KMS-11 (cell line): ENCODE results near the gene RNASEL.
A peak's percentile ranks its signal among the peaks of the same experiment; 100 is the strongest.

Source experiments
- H2AFZ ChIP-seq: fragments of 200-600 bp; sonication (generic); 2 replicates; pipeline ENCODE4 v1.6.1; 2016; ENCODE audit warnings: antibody characterized with exemption, mixed run types, low read depth
- H3K27ac ChIP-seq: fragments of 200-600 bp; sonication (generic); 2 replicates; pipeline ENCODE4 v1.6.1; 2016; ENCODE audit warnings: mild to moderate bottlenecking, mixed run types
- H3K27me3 ChIP-seq: fragments of 200-600 bp; sonication (generic); 2 replicates; pipeline ENCODE4 v1.6.1; 2017; ENCODE audit warnings: mild to moderate bottlenecking, low read depth, mixed run types, moderate library complexity; ENCODE audit not compliant: insufficient read depth
- H3K36me3 ChIP-seq: fragments of 200-600 bp; sonication (generic); 2 replicates; pipeline ENCODE4 v1.6.1; 2017; ENCODE audit warnings: mild to moderate bottlenecking, mixed run types; ENCODE audit not compliant: insufficient read depth
- H3K4me1 ChIP-seq: fragments of 200-600 bp; sonication (generic); 2 replicates; pipeline ENCODE4 v1.6.1; 2016; ENCODE audit warnings: mild to moderate bottlenecking, low read depth, mixed run types; ENCODE audit not compliant: poor library complexity, severe bottlenecking
- H3K4me2 ChIP-seq: fragments of 200-600 bp; sonication (generic); 2 replicates; pipeline ENCODE4 v1.7.0; 2016; ENCODE audit warnings: mild to moderate bottlenecking, mixed run types
- H3K4me3 ChIP-seq: fragments of 200-600 bp; sonication (generic); IDR thresholded peaks from 2 replicates; pipeline ENCODE4 v1.6.1; 2017; ENCODE audit warnings: low read depth, low read length, mixed read lengths; ENCODE audit not compliant: insufficient read depth
- H3K79me2 ChIP-seq: fragments of 200-600 bp; sonication (generic); 2 replicates; pipeline ENCODE4 v1.6.1; 2016; ENCODE audit warnings: low read depth, mixed run types; ENCODE audit not compliant: insufficient read depth
- H3K9ac ChIP-seq: fragments of 200-600 bp; sonication (generic); 2 replicates; pipeline ENCODE4 v1.6.1; 2016; ENCODE audit warnings: mild to moderate bottlenecking, mixed run types
- H4K20me1 ChIP-seq: fragments of 200-600 bp; sonication (generic); 2 replicates; pipeline ENCODE4 v1.6.1; 2016; ENCODE audit warnings: mild to moderate bottlenecking, mixed run types; ENCODE audit not compliant: insufficient read depth
- TF ChIP-seq, protein P1 (sequence below): fragments of 200-600 bp; sonication (generic); conservative IDR thresholded peaks from 2 replicates; pipeline ENCODE4 v1.6.1; 2017; ENCODE audit warnings: low read depth, mild to moderate bottlenecking, antibody characterized with exemption, low read length, moderate library complexity, mixed read lengths

Gene RNASEL

DNA sequence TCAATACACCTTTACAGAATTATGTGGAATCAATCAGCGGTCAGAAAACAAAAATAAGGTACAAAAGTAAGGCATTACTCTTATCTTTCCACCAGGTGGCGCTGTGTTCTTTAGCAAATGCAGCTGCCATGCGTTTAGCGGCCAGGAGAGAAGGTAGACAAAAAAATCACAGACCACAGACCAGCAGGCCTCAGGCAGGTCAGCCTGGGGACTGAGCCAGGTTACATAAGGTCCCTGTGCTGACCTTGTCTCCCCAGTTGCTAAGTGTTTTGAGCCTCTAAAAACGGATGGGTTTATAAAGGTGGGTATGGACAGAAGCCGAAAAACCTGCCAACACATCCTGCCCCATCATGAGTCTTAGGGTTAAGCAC, 12.3 kb upstream of the RNASEL start:
- Histone ChIP-seq H3K4me1 (peaks cover 37% of the 10 kb centered on the region), H3K4me3 (peak overlapping the region; percentile 41), H3K4me2 (peak overlapping the region; percentile 74), H2AFZ (no peak overlapping the region), H3K27me3 (peaks cover 2% of the 10 kb centered on the region; the same call in 1 of the 2 replicates), H3K9ac (no peak overlapping the region; the same call in 1 of the 2 replicates), H4K20me1 (peaks cover 20% of the 10 kb centered on the region), H3K27ac (no peak overlapping the region), H3K79me2 (peaks cover 33% of the 10 kb centered on the region), H3K36me3 (peaks cover 17% of the 10 kb centered on the region; the same call in 1 of the 2 replicates)
- TF ChIP-seq, protein P1, sequence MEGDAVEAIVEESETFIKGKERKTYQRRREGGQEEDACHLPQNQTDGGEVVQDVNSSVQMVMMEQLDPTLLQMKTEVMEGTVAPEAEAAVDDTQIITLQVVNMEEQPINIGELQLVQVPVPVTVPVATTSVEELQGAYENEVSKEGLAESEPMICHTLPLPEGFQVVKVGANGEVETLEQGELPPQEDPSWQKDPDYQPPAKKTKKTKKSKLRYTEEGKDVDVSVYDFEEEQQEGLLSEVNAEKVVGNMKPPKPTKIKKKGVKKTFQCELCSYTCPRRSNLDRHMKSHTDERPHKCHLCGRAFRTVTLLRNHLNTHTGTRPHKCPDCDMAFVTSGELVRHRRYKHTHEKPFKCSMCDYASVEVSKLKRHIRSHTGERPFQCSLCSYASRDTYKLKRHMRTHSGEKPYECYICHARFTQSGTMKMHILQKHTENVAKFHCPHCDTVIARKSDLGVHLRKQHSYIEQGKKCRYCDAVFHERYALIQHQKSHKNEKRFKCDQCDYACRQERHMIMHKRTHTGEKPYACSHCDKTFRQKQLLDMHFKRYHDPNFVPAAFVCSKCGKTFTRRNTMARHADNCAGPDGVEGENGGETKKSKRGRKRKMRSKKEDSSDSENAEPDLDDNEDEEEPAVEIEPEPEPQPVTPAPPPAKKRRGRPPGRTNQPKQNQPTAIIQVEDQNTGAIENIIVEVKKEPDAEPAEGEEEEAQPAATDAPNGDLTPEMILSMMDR: peak; percentile 100

DNA sequence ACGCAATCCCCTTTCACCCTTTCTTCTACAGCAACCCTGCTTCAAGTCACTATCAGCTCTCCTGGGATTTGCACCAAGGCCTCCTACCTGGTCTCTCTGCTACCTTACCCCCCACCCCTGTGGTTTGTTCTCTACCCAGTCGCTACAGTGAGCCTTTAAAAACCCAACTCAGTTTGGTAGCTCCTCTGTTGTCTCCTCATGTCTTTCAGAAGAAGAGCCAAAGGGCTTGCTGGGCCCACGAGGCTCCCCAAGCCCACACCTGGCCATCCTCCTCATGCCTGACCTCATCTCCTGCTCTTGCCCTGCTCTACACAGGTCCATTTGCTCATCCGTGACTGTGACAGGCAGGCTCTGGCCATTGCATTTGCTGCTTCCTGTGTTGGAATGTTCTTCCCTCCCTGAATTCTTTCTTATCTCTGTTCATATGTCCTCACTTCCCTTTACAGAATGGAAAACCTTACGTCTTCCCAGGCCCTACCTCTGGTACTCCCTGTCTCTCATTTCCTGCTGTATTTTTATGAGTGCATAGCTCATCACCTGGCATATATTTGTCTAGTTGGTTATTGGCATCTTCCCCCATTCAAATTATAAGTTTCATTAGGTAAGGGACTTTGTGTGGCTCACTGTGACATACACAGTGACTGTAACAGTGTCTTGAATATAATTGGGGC, 11.8 kb upstream of the RNASEL start:
- H3K4me2 ChIP-seq: peak overlapping the region; percentile 74
- H3K9ac ChIP-seq: no peak overlapping the region
- H3K4me3 ChIP-seq: peak overlapping the region; percentile 1
- TF ChIP-seq, protein P1: no peak
- H2AFZ ChIP-seq: no peak overlapping the region
- peaks cover 2% of the 10 kb centered on the region; the same call in 1 of the 2 replicates for H3K27me3 ChIP-seq
- H3K4me1 ChIP-seq: peaks cover 34% of the 10 kb centered on the region
- H3K79me2 ChIP-seq: peaks cover 33% of the 10 kb centered on the region
- H4K20me1 ChIP-seq: peaks cover 20% of the 10 kb centered on the region
- H3K27ac ChIP-seq: no peak overlapping the region
- H3K36me3 ChIP-seq: peaks cover 17% of the 10 kb centered on the region; the same call in 1 of the 2 replicates

DNA sequence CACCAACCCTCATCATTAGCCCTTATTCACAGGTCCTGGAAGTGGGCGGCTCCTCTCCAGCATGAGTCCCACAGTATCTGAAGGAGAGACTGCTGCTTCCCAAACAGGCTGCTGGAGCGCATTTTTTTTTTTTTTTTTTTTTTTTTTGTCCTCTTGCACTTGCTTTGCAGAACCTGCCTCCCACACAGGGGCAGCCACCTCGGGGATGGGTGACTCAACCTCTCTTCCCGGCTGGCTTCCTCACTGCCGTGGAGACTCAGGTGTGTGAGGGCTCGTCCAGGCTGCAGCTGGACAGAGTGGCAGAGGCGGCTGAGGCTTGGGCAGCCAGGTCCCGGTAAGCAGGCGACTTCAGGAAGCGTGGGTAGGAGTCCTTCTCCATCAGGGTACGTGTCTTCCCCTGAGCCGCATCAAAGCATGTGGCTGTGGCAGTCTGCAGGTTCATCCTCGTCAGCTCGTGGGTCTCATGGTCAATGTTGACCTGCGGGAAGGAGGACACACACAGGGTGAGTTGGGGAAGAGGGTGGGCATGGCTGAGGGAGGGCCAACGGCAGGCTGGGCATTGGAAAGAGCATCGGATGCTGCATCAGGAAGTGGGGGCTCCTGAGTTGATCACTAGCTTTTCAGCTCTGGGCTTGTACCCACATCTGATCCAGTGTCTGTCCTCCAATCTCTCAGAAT, 11.1 kb upstream of the RNASEL start:
- H3K36me3 ChIP-seq: peaks cover 17% of the 10 kb centered on the region; the same call in 1 of the 2 replicates
- H3K4me3 ChIP-seq: no peak overlapping the region
- no peak overlapping the region for H3K4me2 ChIP-seq
- peaks cover 27% of the 10 kb centered on the region for H3K4me1 ChIP-seq
- peaks cover 33% of the 10 kb centered on the region for H3K79me2 ChIP-seq
- TF ChIP-seq, protein P1: no peak
- no peak overlapping the region for H2AFZ ChIP-seq
- no peak overlapping the region for H3K9ac ChIP-seq
- peaks cover 20% of the 10 kb centered on the region for H4K20me1 ChIP-seq
- H3K27ac ChIP-seq: no peak overlapping the region
- H3K27me3 ChIP-seq: peaks cover 2% of the 10 kb centered on the region; the same call in 1 of the 2 replicates

DNA sequence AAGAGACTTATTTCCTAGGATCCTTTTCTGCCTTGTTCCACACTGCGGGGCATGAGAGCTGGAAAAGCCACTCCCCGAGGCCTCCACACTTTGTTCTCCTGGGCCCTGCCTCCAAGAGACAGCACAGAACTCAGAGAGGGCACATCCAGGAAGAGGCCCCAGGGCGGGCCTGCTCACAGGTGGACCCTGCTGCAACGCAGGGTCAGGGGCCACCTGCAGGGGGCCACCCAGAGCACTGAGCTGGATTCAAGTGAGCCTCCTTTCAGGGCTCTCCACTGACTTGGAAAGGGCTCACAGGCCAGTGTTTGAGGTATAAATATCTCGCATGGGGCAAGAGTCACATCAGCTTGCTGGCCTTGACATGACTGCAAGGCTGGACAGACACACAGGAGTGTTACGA, 10.3 kb upstream of the RNASEL start:
- Histone ChIP-seq H2AFZ (no peak overlapping the region), H3K27ac (no peak overlapping the region), H3K9ac (no peak overlapping the region), H3K4me3 (no peak overlapping the region), H3K36me3 (peaks cover 17% of the 10 kb centered on the region; the same call in 1 of the 2 replicates), H3K4me1 (peaks cover 20% of the 10 kb centered on the region), H3K4me2 (no peak overlapping the region), H3K27me3 (no peaks in the 10 kb centered on the region), H4K20me1 (peaks cover 20% of the 10 kb centered on the region), H3K79me2 (peaks cover 33% of the 10 kb centered on the region)
- TF ChIP-seq, protein P1: peak; percentile 87
